K562 (cell line): ENCODE results near the gene EPHA1. TPM values are rescaled to one million over a fixed set of nuclear protein-coding genes. Genes with fewer than 3 reads are reported as not detected.

ENCODE experiments used
- GABPB2 ChIP-seq: fragments of 250-450 bp; sonication (Bioruptor Pico); conservative IDR thresholded peaks from 2 replicates; pipeline ENCODE4 v1.5.1; 2021; ENCODE audit warnings: mild to moderate bottlenecking
- HIVEP1 ChIP-seq: fragments of 250-450 bp; sonication (Bioruptor Pico); IDR thresholded peaks from 2 replicates; pipeline ENCODE4 v1.4.0; 2020; ENCODE audit warnings: mild to moderate bottlenecking
- POLR2G ChIP-seq: fragments of 200-400 bp; formaldehyde crosslinking; IDR thresholded peaks from 2 replicates; pipeline ENCODE4 v1.6.1; 2017; ENCODE audit warnings: low read depth, mild to moderate bottlenecking, antibody characterized with exemption, low read length, moderate library complexity
- RBFOX2 ChIP-seq: fragments of 200-400 bp; formaldehyde crosslinking; IDR thresholded peaks from 2 replicates; pipeline ENCODE4 v1.6.1; 2017; ENCODE audit warnings: low read depth, mild to moderate bottlenecking, low read length, moderate library complexity
- SMAD2 ChIP-seq: fragments of 150-350 bp; IDR thresholded peaks from 2 replicates; pipeline ENCODE4 v1.6.1; 2014; ENCODE audit warnings: low read depth, mild to moderate bottlenecking, low read length
- SUPT5H ChIP-seq: fragments of 450-650 bp; IDR thresholded peaks from 2 replicates; pipeline ENCODE4 v1.6.1; 2016
- WHSC1 ChIP-seq: IDR thresholded peaks from one replicate; pipeline ENCODE4 v1.6.1; 2012; ENCODE audit warnings: low read length, control low read depth, inconsistent platforms
- polyA plus RNA-seq, 8 experiments: library from polyadenylated mRNA; depleted of rRNA in 4 of 8; stranded (reverse) in 5 of 8; unstranded in 3 of 8; fragments of >200 nt; fragmentation: Nextera tagmentation in 2 of 8; fragmentation: Illumina TruSeq in 1 of 8; extraction: Ambion mirVana in 2 of 8; extraction: Trizol in 1 of 8; gene quantifications; 2 replicates each; pipeline versions ENCODE4 v1.2.1 to v1.2.3, GENCODE V29; 2011 to 2014; ENCODE audit warnings: inconsistent platforms in 1 of 8, missing spikeins in 1 of 8
- total RNA-seq, 7 experiments: library from RNA; depleted of rRNA in 6 of 7; stranded (reverse); fragments of >200 nt in 6 of 7; fragmentation: Illumina TruSeq in 2 of 7; extraction: Trizol in 2 of 7; gene quantifications; 2 replicates each; pipeline versions ENCODE4 v1.2.1 to v1.2.3, GENCODE V29; 2011 to 2021; ENCODE audit warnings: low replicate concordance in 1 of 7
- TF ChIP-seq, protein P1 (sequence below): fragments of 200-600 bp; sonication (generic); IDR thresholded peaks from one replicate; pipeline ENCODE4 v1.6.1; 2012; ENCODE audit warnings: mild to moderate bottlenecking, low read depth, low read length, inconsistent platforms
- TF ChIP-seq, protein P2 (sequence below): fragments of 200-800 bp; sonication (Bioruptor generic); IDR thresholded peaks from 2 replicates; pipeline ENCODE4 v1.6.1; 2017; ENCODE audit warnings: missing genetic modification characterization, missing compliant biosample characterization
- TF ChIP-seq, protein P3 (sequence below): fragments of 250-450 bp; sonication (Bioruptor Pico); IDR thresholded peaks from 2 replicates; pipeline ENCODE4 v1.4.0; 2020; ENCODE audit warnings: mild to moderate bottlenecking

The EPHA1 gene
- total and polyA plus RNA-seq, 9 of the 15 experiments (the other 6 are each of a cell fraction or from before 2014, with no cell fraction given), result 0.22 to 0.57 (median 0.32) TPM; not detected in 6

DNA sequence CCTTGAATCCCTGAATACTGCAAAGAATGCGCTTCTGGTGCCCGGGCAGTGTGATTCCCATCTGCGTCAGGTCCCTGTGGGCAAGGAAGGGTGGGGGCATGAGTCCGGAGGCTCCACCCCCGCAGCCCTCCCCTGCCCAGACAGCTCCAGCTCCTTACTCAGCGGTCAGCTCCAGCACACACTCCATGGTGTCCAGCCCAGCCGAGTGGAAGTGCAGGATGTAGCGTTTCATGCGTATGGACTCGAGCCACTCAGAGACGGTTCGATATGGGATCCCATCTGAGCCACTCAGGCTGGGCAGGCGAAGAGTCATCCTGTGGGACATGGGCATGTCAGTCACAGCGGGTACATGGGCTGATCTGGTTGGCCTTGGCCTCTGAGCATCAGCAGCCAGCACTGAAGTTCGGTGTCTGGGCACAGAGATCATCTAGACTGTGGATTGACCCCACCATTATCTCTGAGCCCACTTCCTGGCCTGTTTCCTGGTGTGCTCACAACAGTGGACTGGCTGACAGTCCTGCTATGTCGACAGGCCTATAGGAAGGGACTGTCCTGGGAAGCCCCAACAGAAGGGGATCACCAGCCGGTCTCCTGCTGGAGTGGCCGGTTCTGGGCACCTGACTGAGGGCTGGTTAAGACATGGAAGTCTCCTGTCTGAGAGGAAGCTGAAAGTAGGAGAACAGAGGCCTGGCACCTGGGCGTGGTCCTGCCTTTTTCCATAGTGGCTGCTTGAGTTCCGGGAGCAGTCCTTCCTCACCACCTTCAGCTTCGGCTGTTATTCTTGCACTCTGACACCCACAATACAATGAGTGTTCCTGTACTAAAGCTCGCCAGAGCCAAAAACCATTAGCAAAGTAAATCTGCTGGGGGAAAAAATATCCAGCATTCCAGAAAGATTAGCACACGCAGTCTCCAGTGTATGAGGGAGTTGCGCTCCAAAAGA is 16.9 kb downstream of the EPHA1 start (continued):
- TF ChIP-seq SUPT5H, result peak; percentile 35; the same call in 1 of the 2 replicates
- TF ChIP-seq, protein P1, sequence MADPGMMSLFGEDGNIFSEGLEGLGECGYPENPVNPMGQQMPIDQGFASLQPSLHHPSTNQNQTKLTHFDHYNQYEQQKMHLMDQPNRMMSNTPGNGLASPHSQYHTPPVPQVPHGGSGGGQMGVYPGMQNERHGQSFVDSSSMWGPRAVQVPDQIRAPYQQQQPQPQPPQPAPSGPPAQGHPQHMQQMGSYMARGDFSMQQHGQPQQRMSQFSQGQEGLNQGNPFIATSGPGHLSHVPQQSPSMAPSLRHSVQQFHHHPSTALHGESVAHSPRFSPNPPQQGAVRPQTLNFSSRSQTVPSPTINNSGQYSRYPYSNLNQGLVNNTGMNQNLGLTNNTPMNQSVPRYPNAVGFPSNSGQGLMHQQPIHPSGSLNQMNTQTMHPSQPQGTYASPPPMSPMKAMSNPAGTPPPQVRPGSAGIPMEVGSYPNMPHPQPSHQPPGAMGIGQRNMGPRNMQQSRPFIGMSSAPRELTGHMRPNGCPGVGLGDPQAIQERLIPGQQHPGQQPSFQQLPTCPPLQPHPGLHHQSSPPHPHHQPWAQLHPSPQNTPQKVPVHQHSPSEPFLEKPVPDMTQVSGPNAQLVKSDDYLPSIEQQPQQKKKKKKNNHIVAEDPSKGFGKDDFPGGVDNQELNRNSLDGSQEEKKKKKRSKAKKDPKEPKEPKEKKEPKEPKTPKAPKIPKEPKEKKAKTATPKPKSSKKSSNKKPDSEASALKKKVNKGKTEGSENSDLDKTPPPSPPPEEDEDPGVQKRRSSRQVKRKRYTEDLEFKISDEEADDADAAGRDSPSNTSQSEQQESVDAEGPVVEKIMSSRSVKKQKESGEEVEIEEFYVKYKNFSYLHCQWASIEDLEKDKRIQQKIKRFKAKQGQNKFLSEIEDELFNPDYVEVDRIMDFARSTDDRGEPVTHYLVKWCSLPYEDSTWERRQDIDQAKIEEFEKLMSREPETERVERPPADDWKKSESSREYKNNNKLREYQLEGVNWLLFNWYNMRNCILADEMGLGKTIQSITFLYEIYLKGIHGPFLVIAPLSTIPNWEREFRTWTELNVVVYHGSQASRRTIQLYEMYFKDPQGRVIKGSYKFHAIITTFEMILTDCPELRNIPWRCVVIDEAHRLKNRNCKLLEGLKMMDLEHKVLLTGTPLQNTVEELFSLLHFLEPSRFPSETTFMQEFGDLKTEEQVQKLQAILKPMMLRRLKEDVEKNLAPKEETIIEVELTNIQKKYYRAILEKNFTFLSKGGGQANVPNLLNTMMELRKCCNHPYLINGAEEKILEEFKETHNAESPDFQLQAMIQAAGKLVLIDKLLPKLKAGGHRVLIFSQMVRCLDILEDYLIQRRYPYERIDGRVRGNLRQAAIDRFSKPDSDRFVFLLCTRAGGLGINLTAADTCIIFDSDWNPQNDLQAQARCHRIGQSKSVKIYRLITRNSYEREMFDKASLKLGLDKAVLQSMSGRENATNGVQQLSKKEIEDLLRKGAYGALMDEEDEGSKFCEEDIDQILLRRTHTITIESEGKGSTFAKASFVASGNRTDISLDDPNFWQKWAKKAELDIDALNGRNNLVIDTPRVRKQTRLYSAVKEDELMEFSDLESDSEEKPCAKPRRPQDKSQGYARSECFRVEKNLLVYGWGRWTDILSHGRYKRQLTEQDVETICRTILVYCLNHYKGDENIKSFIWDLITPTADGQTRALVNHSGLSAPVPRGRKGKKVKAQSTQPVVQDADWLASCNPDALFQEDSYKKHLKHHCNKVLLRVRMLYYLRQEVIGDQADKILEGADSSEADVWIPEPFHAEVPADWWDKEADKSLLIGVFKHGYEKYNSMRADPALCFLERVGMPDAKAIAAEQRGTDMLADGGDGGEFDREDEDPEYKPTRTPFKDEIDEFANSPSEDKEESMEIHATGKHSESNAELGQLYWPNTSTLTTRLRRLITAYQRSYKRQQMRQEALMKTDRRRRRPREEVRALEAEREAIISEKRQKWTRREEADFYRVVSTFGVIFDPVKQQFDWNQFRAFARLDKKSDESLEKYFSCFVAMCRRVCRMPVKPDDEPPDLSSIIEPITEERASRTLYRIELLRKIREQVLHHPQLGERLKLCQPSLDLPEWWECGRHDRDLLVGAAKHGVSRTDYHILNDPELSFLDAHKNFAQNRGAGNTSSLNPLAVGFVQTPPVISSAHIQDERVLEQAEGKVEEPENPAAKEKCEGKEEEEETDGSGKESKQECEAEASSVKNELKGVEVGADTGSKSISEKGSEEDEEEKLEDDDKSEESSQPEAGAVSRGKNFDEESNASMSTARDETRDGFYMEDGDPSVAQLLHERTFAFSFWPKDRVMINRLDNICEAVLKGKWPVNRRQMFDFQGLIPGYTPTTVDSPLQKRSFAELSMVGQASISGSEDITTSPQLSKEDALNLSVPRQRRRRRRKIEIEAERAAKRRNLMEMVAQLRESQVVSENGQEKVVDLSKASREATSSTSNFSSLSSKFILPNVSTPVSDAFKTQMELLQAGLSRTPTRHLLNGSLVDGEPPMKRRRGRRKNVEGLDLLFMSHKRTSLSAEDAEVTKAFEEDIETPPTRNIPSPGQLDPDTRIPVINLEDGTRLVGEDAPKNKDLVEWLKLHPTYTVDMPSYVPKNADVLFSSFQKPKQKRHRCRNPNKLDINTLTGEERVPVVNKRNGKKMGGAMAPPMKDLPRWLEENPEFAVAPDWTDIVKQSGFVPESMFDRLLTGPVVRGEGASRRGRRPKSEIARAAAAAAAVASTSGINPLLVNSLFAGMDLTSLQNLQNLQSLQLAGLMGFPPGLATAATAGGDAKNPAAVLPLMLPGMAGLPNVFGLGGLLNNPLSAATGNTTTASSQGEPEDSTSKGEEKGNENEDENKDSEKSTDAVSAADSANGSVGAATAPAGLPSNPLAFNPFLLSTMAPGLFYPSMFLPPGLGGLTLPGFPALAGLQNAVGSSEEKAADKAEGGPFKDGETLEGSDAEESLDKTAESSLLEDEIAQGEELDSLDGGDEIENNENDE, result peak; percentile 46
- no peak for TF ChIP-seq HIVEP1
- TF ChIP-seq WHSC1, result peak; percentile 69
- TF ChIP-seq, protein P2, sequence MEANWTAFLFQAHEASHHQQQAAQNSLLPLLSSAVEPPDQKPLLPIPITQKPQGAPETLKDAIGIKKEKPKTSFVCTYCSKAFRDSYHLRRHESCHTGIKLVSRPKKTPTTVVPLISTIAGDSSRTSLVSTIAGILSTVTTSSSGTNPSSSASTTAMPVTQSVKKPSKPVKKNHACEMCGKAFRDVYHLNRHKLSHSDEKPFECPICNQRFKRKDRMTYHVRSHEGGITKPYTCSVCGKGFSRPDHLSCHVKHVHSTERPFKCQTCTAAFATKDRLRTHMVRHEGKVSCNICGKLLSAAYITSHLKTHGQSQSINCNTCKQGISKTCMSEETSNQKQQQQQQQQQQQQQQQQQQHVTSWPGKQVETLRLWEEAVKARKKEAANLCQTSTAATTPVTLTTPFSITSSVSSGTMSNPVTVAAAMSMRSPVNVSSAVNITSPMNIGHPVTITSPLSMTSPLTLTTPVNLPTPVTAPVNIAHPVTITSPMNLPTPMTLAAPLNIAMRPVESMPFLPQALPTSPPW (CRISPR knock-in tag), result peak; percentile 40
- peak; percentile 56 for TF ChIP-seq RBFOX2
- TF ChIP-seq GABPB2 (CRISPR knock-in tag), result no peak
- TF ChIP-seq, protein P3, sequence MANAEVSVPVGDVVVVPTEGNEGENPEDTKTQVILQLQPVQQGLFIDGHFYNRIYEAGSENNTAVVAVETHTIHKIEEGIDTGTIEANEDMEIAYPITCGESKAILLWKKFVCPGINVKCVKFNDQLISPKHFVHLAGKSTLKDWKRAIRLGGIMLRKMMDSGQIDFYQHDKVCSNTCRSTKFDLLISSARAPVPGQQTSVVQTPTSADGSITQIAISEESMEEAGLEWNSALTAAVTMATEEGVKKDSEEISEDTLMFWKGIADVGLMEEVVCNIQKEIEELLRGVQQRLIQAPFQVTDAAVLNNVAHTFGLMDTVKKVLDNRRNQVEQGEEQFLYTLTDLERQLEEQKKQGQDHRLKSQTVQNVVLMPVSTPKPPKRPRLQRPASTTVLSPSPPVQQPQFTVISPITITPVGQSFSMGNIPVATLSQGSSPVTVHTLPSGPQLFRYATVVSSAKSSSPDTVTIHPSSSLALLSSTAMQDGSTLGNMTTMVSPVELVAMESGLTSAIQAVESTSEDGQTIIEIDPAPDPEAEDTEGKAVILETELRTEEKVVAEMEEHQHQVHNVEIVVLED, result no peak
- TF ChIP-seq POLR2G, result 0 out of 2 replicates have a peak, but pooled peaks have one; percentile 45
- TF ChIP-seq SMAD2, result no peak
